HCT116 (cell line): ENCODE results near the gene RBMS1. TPM values are rescaled to one million over a fixed set of nuclear protein-coding genes. Genes with fewer than 3 reads are reported as not detected.

Source experiments
- ATAC-seq: fragments of 200-7000 bp; cut with Tn5 transposase; 2 replicates; pipeline ENCODE4 v1.9.1; 2020; ENCODE audit warnings: mild to moderate bottlenecking, moderate library complexity
- BruUV-seq: library from RNA; stranded (reverse); fragments of 400-500 nt; replicated peaks from 2 replicates; lab custom pipeline; 2021; lab: Mats Ljungman, UMichigan
- CTCF ChIA-PET: fragments of 300-600 bp; sonication (Branson Sonifier 250); formaldehyde crosslinking; loops from one replicate; lab custom pipeline; 2021; ENCODE audit warnings: antibody characterized with exemption; lab: Charles Lee
- POLR2A ChIA-PET: fragments of 300-600, 350-600 bp; sonication (Branson Sonifier 250); formaldehyde crosslinking; loops from one replicate; lab custom pipeline; 2021; ENCODE audit warnings: antibody characterized with exemption; lab: Charles Lee
- RAD21 ChIA-PET, 2 experiments: fragments of 300-600 bp; sonication (Branson Sonifier 250); formaldehyde crosslinking; loops; one replicate each; lab custom pipeline; 2023; ENCODE audit warnings: low total read pairs in 2 of 2; ENCODE audit not compliant: uncharacterized antibody in 2 of 2, unreplicated experiment in 2 of 2, low non-redundant PET in 1 of 2; lab: Charles Lee
- DNase-seq: peaks from one replicate; pipeline ENCODE4 v3.0.0-alpha.2; 2010; ENCODE audit warnings: low read depth, low spot score
- H2AFZ ChIP-seq: fragments of 200-600 bp; shearing (Covaris generic), sonication (generic); 2 replicates; pipeline ENCODE4 v1.6.1; 2017; ENCODE audit warnings: low read depth, mixed run types, mixed read lengths, antibody characterized with exemption, low read length; ENCODE audit not compliant: poor library complexity, severe bottlenecking
- H3K27ac ChIP-seq: 2 replicates; pipeline ENCODE4 v1.5.1; 2012; ENCODE audit warnings: low read depth, low read length
- H3K27me3 ChIP-seq: fragments of 200-600 bp; sonication (generic); 2 replicates; pipeline ENCODE4 v1.6.1; 2016; ENCODE audit warnings: mixed run types, low read length, mixed read lengths; ENCODE audit not compliant: insufficient read depth
- H3K36me3 ChIP-seq, 2 experiments: fragments of 200-500 bp in 1 of 2; fragments of 200-600 bp in 1 of 2; sonication (Bioruptor generic) in 1 of 2; sonication (generic) in 1 of 2; 2 replicates each; pipeline versions ENCODE4 v1.5.1 to v1.6.1; 2014 to 2016; ENCODE audit warnings: low read length in 2 of 2, inconsistent platforms in 1 of 2, mixed read lengths in 1 of 2, mixed run types in 1 of 2; ENCODE audit not compliant: insufficient read depth in 2 of 2, control insufficient read depth in 1 of 2
- H3K4me1 ChIP-seq, 2 experiments: fragments of 200-600 bp in 1 of 2; sonication (generic) in 1 of 2; 2 replicates each; pipeline versions ENCODE4 v1.5.1 to v1.6.1; 2012 to 2017; ENCODE audit warnings: low read length in 2 of 2, inconsistent platforms in 1 of 2, mild to moderate bottlenecking in 1 of 2, mixed read lengths in 1 of 2, mixed run types in 1 of 2, moderate library complexity in 1 of 2; ENCODE audit not compliant: insufficient read depth in 2 of 2, control insufficient read depth in 1 of 2
- H3K4me2 ChIP-seq: fragments of 200-600 bp; sonication (generic); 2 replicates; pipeline ENCODE4 v1.6.1; 2017; ENCODE audit warnings: mixed run types, low read length, mixed read lengths
- H3K4me3 ChIP-seq, 2 experiments: fragments of 200-600 bp in 1 of 2; sonication (generic) in 1 of 2; replicated peaks in 1 of 2; 2 replicates each; pipeline ENCODE4 v1.5.1; 2011 to 2016; ENCODE audit warnings: low read length in 2 of 2, control low read depth in 1 of 2, low read depth in 1 of 2, mild to moderate bottlenecking in 1 of 2, mixed read lengths in 1 of 2, mixed run types in 1 of 2
- H3K79me2 ChIP-seq: fragments of 200-600 bp; sonication (generic); 2 replicates; pipeline ENCODE4 v1.6.1; 2017; ENCODE audit warnings: mild to moderate bottlenecking, mixed run types, low read length, moderate library complexity, mixed read lengths; ENCODE audit not compliant: insufficient read depth
- H3K9ac ChIP-seq: fragments of 200-600 bp; sonication (generic); 2 replicates; pipeline ENCODE4 v1.6.1; 2016; ENCODE audit warnings: low read length, mixed read lengths
- H3K9me2 ChIP-seq: fragments of 200-600 bp; sonication (generic), shearing (Covaris generic); 2 replicates; pipeline ENCODE4 v1.6.1; 2017; ENCODE audit warnings: mixed run types, mild to moderate bottlenecking, moderate library complexity; ENCODE audit not compliant: insufficient read depth
- H3K9me3 ChIP-seq, 2 experiments: fragments of 200-500 bp in 1 of 2; fragments of 200-600 bp in 1 of 2; sonication (Bioruptor generic) in 1 of 2; sonication (generic) in 1 of 2; 2 replicates each; pipeline ENCODE4 v1.6.1; 2014 to 2017; ENCODE audit warnings: low read length in 2 of 2, mixed read lengths in 2 of 2, inconsistent platforms in 1 of 2, low read depth in 1 of 2, mild to moderate bottlenecking in 1 of 2, mixed run types in 1 of 2, moderate library complexity in 1 of 2; ENCODE audit not compliant: control insufficient read depth in 1 of 2, insufficient read depth in 1 of 2
- H4K20me1 ChIP-seq: fragments of 200-600 bp; sonication (generic), shearing (Covaris generic); 2 replicates; pipeline ENCODE4 v1.6.1; 2017; ENCODE audit warnings: mixed run types, mild to moderate bottlenecking, moderate library complexity; ENCODE audit not compliant: insufficient read depth
- CBX3 ChIP-seq: IDR thresholded peaks from 2 replicates; pipeline ENCODE4 v1.6.1; 2012; ENCODE audit warnings: low read depth
- CEBPB ChIP-seq: IDR thresholded peaks from 2 replicates; pipeline ENCODE4 v1.6.1; 2012; ENCODE audit warnings: low read depth
- CTCF ChIP-seq, 3 experiments: fragments of 200-600 bp in 1 of 3; sonication (generic) in 1 of 3; IDR thresholded peaks in 2 of 3; conservative IDR thresholded peaks in 1 of 3; 2 replicates each; pipeline ENCODE4 v1.5.1; 2012 to 2017; ENCODE audit warnings: low read depth in 2 of 3, low read length in 2 of 3, antibody characterized with exemption in 1 of 3, borderline replicate concordance in 1 of 3, control low read depth in 1 of 3, mild to moderate bottlenecking in 1 of 3, mixed read lengths in 1 of 3, mixed run types in 1 of 3, moderate library complexity in 1 of 3; ENCODE audit not compliant: insufficient read depth in 1 of 3
- EZH2 ChIP-seq: fragments of 200-600 bp; sonication (generic); IDR thresholded peaks from 2 replicates; pipeline ENCODE4 v1.6.1; 2017; ENCODE audit warnings: antibody characterized with exemption, mixed run types
- FOSL1 ChIP-seq: IDR thresholded peaks from 2 replicates; pipeline ENCODE4 v1.6.1; 2012; ENCODE audit warnings: low read depth
- JUND ChIP-seq: IDR thresholded peaks from 2 replicates; pipeline ENCODE4 v1.6.1; 2012
- POLR2AphosphoS5 ChIP-seq: IDR thresholded peaks from 2 replicates; pipeline ENCODE4 v1.6.1; 2011; ENCODE audit warnings: mild to moderate bottlenecking, low read depth, low read length, moderate library complexity
- RAD21 ChIP-seq: IDR thresholded peaks from 2 replicates; pipeline ENCODE4 v1.6.1; 2012; ENCODE audit warnings: low read depth, mild to moderate bottlenecking
- SRF ChIP-seq: IDR thresholded peaks from 2 replicates; pipeline ENCODE4 v1.6.1; 2012; ENCODE audit warnings: low read depth
- TCF7L2 ChIP-seq: IDR thresholded peaks from 2 replicates; pipeline ENCODE4 v1.7.0; 2011; ENCODE audit warnings: borderline replicate concordance, inconsistent platforms; ENCODE audit not compliant: insufficient read depth, insufficient read length; ENCODE audit errors: extremely low read depth
- intact Hi-C: fragments of 100-400 bp; cut with micrococcal nuclease; formaldehyde crosslinking; loops from 2 replicates; pipeline ENCODE4 v1.10.0; 2022
- total RNA-seq: library from RNA; stranded (reverse); gene quantifications from one replicate; pipeline ENCODE4 v1.2.1, GENCODE V29; 2021; ENCODE audit not compliant: unreplicated experiment

Gene RBMS1
- total RNA-seq, 1 experiment from 2014 or later = 17.6 TPM

DNA sequence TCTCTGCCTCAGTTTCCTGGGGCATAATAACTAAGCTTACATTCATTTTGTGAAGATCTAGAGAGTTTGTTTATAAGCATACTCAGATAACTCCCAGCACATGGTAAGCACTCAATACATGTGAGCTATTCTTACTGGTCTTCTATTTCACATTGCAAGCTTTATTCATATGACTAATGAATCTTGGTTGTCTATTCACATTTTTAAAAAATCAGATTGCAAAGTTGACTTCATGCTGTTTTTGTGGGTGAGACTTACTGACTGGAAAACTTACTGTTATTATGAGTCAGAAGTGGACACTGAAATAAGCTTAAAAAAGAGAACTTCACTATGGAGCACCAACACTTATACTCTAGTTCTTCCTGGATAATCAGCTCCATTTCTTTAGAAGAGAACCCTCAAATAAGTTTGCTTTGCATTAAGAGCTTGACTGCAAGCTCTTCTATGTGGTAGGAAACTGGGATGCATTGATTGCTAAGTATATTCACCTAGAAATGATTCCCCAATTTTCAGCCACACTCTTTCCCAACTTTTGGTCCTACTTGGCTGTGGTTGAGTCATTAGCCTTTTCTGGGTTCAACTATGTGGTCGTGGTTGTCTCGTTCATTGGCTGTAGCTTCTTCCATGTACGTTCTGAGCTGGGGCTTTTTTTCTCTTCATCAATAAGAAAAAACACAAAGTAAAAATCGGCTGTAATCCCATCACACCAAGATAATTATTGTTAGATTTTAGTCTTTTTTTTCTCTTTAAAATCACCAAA, 29.5 kb upstream of the RBMS1 start:
- Histone ChIP-seq H3K9me2 (no peaks in the 10 kb centered on the region), H3K9me3 (no peaks in the 10 kb centered on the region), H3K79me2 (no peaks in the 10 kb centered on the region), H3K4me3 (no peak overlapping the region), H3K36me3 (no peaks in the 10 kb centered on the region), H4K20me1 (no peaks in the 10 kb centered on the region), H3K4me2 (no peak overlapping the region), H2AFZ (no peak overlapping the region), H3K27ac (no peak overlapping the region), H3K9ac (no peak overlapping the region), H3K27me3 (no peaks in the 10 kb centered on the region), H3K4me1 (no peaks in the 10 kb centered on the region)
- POLR2A ChIA-PET = no interaction called here
- RAD21 ChIA-PET = no interaction called here
- intact Hi-C loops = no loop called here
- CTCF ChIA-PET = no interaction called here
- DNase-seq (no peak), ATAC-seq (no peak)
- no TSS peak for BruUV-seq
- TF ChIP-seq TCF7L2 (no peak), FOSL1 (no peak), JUND (no peak), EZH2 (no peak), POLR2AphosphoS5 (no peak), CBX3 (no peak), RAD21 (no peak), CEBPB (no peak), SRF (no peak), CTCF (IDR thresholded peaks at IDR 0.05 in 2 of 3, conservative IDR thresholded peaks at IDR 0.05 in 1 of 3; ENCODE audit: borderline replicate concordance in 1 of 3, insufficient read depth in 1 of 3, low read depth in 2 of 3, low read length in 2 of 3) (no peak)
- TF ChIP-seq, all 23 proteins: peak for 0
